Fibroblast of peridontal ligament (primary cell): ENCODE measurements around the gene CSRNP3.
A peak's percentile ranks its signal among the peaks of the same experiment; 100 is the strongest.
"Not testable (repeated sequence)": the region's sequence is repeated elsewhere in the genome, so short reads cannot be mapped to it uniquely, and the experiment has no call there.

Experiments used
- DNase-seq: peaks from one replicate; pipeline ENCODE4 v3.0.0-alpha.2; 2010; ENCODE audit errors: extremely low read depth

The CSRNP3 gene

DNA sequence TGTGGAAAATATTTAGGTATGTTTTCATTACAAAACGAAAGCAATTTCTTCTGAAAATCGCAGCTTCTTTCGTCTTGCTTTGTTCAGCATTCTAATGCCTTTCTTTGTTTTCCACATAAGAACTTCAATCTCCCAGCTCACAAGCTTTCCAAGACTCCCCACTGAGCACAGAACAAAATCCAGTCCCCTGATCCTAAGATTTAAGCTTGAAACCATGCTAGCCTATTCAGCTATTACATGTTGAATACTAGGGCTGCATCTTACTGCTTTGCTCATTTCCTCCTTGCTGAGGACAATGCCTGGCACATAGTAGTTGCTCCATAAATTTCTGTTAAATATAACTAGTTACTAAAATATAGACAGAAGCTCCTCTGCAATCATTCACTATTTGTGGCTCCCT lies 163.9 kb downstream of the CSRNP3 start:
- no peak for DNase-seq

DNA sequence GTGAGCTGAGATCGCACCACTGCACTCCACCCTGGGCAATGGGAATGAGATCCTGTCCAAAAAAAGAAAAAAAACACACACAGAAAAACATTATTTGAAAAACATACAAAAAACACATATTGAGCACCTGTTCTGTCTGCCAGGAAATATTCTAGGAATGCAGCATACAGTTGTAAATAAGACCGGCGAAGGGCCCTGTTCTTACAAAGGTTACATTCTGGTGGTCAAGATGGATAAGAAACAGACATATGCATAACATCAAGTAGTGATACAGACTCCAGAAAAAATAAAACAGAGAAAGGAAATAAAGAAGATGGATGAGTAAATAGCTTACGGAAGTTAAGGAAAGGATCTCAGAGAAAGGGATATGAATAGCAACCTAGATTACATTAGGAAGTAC lies 164.8 kb downstream of the CSRNP3 start:
- DNase-seq, result no peak

DNA sequence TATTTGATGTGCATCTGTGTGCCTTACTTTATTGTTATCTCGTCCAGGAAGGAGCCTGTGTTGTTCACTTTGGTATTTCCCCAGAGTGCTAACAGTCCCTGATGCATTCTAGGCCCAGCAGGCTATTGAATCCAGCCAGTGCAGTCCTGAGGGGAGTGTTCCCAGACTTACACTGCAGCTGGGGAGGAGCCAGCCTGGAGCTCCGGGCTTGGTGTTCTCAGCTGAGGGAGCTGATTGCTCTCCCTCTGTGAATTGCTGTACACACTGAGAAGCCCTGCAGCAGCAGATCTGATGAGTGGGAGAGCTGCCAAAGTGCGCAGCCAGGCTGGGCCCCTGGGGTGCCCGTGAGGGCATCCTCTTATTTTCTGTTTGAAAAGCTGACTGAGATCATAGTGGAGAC lies 165.4 kb downstream of the CSRNP3 start:
- peak; percentile 65 for DNase-seq

DNA sequence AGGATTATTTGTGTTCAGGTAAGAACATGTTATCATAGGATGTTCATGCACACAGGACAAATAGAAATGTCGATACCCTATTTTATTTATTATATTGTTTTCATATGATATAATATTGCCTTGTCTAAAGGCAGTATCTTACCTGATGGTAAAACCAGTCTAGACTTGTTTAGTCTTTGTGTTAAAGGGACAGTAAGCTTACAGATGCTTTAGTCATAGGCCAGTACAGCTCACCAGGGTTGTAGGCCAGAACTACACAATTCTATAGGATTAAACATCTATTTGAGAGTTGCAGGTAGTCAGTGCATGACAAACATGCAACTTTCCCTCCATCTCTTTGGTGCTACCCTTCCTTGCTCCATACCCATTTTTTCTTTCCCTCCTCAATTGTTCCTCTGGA lies 166.0 kb downstream of the CSRNP3 start:
- no peak for DNase-seq

DNA sequence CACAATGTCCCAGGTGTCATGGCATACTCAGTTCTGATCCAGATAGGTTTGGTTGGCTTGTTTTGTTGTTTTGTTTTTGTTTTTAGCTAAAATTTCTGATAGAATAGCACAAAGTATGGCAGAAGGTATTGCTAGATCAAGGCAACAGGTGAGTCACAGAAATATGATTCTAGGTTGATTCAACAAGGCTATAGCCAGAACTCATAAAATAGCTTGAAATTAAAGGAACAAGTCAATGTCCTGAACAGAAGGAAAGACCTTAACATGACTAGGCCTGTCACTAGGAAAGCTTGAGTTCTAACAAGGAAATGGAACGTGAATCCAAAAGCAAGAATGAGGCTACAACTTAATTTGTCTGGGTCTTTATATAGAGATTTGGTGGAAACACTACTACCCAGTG lies 167.5 kb downstream of the CSRNP3 start:
- no peak for DNase-seq

DNA sequence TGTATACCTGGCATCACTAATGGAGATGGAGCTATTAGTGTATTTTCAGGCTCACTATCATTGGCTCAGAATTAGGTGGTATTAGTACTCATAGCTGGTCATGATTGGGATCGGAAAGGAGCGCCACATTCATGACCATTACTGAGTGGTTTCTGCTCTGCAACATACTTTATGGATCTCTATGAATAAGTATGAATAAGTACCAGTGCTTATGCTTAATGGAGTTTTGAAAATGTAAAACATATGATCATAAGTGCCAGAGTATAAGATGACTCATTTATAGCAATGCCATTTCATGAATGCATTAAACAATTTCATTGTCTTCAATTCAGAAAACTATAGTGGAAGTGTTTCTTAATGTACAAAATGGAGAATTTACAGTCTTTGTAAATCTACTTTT lies 167.9 kb downstream of the CSRNP3 start:
- peak; percentile 23 for DNase-seq

DNA sequence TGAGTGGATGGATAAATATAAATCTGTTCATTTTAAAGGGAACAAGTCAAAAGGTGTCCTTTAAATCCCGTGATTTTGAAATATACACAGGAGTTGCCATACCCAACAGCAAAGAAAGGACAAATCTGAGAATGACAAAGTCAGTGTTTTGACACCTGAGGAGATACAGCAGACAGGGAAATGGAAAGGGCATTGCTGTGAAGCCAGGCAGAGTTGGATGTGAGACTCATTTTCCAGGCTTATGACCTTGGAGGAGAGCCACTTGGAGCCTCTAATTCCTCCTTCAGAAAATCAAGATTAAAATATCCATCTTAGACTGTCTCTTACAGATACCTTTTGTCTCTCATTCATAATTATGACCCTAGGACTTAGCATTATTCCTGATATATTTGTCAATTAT lies 170.0 kb downstream of the CSRNP3 start:
- no peak for DNase-seq

DNA sequence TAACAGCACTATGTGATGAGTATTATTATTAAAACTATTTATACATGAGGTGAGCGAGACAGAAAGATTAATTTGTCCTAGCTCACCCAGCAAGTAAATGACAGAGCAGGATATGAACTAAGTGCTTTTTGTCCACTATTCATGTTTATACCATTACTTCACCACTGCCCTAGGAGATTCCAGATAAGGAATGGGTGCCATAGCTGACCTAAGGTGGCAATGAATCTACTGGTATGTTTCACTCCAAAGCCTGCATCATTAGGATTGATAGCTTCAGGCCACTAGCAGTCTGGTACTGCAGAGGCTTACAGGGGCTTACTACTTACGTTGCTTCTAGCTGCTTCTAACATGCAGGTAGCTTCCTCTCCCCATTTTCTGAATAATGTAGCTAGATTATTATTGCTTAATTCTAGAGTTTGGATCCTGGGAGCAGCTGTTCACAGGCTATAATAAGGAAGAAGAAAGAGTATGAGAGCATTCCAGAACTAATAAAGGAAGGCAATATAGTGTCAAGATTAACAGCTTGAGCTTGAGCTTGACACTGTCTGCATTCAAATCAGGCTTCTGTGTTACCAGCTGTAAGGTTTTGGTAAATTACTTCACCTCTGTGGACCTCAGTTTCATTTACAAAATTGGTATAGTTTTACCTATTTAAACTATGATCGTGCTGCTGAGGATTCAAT lies 170.9 kb downstream of the CSRNP3 start:
- no peak for DNase-seq

DNA sequence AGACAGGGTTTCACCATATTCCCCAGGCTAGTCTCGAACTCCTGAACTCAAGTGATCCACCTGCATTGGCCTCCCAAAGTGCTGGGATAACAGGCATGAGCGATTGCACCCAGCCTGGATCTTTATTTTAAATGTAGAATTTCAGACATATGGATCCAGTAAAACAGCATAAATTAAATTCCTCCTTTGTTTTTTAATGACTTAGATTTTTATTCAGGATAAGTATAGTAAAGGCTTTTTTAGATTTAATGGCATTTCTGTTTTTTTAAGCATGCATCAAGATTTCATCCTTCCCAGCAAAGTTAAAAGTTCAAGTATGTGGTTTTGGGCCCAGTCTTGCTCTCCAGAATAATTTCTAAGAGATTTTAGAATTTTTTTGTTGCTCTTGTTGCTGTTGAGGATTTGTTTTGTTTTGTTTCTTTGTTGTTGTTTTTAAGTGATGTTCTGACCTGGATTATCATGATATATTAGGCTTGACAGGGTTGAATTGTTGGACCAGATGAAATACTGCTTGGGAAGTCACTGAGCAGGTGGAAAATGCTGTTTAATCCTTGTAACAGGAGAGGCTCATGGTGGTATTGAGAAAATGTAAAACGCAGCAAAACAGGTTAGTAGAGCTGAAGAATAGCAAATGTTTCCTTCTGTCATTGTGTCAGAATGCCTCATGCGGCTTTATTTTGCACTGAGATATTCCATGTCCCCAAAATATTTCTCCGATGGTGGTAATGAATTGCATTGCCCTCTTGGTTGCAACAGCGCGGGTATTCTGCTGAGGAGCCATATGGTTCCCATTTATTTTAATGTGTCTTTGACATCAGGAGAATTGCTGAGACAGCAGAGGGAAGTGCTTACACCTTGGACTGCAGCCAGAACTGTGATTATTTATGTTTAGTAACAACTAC lies 176.7 kb downstream of the CSRNP3 start:
- DNase-seq, result peak; percentile 61

DNA sequence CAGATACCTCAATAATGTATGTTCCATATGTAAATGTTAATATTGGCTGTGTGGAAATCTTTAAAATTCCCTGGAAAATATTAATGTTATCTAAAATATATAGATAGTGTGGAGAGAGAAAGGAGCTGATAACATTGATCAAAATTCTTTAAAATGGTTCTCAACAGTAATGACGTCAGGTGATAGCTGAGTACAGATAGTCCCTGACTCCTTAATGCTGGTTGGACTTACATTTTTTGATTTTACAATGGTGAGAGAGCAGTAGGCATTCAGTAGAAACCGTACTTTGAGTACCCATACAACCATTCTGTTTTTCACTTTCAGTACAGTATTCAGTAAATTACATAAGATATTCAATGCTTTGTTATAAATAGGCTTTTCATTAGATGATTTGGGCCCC lies 177.9 kb downstream of the CSRNP3 start:
- DNase-seq, result no peak

DNA sequence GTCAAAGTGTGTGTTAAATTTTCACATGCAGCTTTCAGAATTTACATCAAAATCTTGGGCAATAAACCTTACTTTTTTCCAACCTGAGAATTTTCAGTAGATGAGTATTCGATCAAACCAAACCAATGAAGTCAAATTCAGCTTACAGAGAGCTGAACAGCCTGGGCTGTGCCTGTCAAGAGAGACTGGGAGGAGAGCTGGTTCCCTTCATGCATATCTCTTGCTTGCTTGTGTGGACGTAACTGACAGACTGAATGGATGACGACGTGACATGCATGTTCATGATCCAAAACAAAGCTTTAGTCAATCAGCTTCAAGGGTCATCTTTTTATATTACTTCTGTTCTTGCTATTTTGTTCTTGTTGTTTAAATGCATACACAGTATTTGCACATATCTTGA lies 179.3 kb downstream of the CSRNP3 start:
- no peak for DNase-seq

DNA sequence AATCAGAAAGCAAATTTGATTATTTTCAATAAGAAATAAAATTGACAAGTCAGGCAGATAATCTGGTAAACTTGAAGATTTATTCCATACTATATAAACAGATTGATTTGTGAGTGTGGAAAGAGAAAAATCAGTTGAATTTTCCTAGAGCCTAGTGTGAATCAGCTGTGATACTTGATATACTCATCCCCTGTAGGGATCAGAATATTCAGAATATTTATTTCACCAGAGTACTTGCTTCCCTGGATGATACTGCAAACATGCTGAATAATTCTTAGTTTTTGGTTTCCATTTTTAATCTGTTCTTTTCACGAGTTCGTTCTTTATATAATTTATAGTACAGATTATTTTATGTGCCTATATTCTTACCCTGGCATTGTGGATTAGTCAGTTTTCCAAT lies 181.7 kb downstream of the CSRNP3 start:
- DNase-seq, result no peak

DNA sequence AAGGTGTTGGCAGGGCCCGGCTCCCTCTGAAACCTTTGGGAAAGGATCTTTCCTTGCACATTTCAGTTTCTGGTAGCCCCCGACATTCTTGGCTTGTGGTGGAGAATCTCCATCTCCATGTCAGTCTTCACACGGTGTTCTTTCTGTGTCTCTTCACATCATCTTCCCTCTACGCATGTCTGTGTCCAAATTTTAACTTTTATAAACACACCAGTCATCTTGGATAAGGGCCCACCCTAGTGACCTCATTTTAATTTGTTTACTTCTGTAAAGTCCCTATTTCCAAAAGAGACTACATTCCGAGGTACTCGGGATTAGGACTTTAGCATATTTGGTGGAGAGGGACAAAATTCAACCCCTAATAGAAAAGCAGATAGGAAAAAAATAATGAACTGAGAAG lies 186.2 kb downstream of the CSRNP3 start:
- peak; percentile 11 for DNase-seq

DNA sequence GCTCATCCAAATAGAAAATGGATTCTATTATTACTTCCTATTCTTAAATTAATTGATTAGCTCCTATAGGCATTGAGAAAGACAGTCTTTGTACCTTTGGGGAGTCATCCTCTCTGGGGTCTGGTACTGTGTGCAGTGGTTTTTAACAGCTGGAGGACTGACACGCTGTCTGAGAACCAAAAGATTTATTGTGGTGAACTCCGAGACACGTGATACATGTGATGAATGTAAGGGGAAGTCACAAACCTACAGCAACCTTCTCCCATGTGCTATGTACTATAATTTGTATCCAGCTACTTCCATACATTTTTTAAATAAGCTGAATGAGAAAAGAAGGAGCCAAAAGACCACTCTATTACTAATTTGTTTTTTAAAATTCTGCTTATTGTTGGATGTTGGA lies 190.9 kb downstream of the CSRNP3 start:
- no peak for DNase-seq

DNA sequence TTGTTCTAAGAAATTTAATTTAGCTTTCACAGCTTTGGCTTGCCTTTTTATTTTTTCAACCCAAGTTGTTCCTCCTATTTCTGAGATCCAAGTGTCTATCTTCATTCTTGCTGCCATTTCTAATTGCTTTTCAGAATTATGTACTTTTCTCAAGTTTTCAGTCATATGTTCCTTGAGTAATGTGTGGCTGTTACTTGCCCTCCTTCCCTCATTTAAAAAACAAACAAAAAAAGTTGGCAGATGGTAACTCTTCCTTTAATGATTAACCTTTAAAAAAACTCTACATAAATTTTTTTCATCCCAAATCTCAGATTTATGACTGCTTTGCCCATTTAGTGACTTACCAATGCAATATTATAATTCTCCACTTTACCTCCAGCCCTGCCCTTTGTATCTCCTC lies 193.2 kb downstream of the CSRNP3 start:
- no peak for DNase-seq

DNA sequence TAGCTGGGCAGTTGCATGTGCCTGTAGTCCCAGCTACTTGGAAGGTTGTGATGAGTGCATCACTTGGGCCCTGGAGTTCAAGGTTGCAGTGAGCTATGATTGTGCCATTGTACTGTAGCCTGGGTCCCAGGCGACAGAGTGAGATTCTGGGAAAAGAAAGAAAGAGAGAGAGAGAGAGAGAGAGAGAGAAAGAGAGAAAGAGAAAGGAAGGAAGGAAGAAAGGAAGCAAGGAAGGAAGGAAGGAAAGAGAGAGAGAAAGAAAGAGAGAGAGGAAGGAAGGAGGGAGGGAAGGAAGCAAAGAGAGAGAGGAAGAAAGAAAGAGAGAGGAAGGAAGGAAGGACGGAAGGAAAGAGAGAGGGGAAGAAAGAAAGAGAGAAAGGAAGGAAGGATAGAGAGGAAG lies 196.1 kb downstream of the CSRNP3 start:
- DNase-seq, result no peak

DNA sequence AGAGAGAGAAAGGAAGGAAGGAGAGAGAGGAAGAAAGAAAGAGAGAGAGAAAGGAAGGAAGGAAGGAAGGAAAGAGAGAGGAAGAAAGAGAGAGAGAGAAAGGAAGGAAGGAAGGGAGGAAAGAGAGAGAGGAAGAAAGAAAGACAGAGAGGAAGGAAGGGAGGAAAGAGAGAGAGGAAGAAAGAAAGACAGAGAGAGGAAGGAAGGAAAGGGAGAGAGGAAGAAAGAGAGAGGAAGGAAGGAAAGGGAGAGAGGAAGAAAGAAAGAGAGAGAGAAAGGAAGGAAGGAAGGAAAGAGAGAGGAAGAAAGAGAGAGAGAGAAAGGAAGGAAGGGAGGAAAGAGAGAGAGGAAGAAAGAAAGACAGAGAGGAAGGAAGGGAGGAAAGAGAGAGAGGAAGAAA lies 196.6 kb downstream of the CSRNP3 start:
- DNase-seq, result not testable (repeated sequence)

DNA sequence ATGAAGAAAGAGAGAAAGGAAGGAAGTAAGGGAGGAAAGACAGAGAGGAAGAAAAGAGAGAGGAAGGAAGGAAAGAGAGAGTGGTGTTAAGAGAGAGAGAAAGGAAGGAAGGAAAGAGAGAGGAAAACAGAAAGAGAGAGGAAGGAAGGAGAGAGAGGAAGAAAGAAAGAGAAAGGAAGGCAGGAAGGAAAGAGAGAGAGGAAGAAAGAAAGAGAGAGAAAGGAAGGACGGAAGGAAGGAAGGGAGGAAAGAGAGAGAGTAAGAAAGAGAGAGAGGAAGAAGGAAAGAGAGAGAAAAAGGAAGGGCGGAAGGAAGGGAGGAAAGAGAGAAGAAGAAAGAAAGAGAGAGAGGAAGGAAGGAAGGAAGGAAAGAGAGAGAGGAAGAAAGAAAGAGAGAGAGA lies 197.1 kb downstream of the CSRNP3 start:
- no peak for DNase-seq

DNA sequence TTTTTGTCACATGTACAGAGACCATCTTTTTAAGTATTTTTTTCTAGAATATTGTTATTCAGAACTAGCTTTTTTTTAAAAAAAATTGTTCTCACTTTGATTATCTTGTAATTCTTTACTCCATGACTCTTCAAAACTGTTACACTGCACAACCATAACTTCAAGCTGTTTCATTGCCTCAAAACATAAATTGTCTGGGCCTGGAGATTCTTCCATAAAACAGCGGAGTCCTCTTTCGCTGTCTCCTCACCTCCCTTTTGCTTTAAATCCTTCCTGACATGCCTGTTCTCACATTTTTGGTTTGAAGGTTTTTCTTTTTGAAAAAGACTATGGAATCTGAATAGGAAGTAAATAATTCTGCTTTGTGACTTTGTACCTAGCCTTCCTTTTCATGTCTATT lies 197.9 kb downstream of the CSRNP3 start:
- no peak for DNase-seq

DNA sequence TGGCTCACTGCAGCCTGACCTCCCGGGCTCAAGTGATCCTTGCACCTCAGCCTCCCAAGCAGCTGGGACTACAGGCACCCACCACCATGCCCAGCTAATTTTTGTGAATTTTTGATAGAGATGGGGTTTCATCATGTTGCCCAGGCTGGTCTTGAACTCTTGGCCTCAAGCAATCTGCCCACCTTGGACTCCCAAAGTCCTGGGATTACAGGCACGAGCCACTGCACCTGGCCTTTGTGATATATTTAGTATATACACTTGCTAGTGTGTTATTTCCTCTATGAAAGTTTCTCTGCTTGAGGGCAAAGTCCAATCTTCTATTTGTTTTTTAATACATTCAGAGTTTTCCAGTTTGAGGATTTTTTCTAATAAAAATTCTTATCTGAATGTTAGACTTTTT lies 205.3 kb downstream of the CSRNP3 start:
- no peak for DNase-seq

DNA sequence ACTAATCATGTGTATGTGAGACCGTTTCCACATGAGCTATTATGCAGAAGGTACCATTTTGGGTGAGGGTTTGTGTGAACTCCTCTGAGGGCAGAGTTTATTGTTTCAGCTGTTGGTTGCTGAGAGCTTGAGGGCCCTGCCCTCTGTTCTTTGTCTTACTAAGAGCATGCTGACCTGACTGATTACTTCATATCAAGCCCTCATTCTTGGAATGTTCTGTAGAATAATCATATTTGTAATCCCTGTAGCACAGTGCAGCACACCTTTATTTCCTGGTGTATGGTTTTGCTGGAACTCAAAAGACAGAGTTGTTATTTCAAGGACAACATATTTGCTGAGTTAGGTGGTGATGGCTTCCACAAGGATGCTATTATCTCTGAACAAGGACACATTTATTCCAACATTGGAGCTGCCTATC lies 206.1 kb downstream of the CSRNP3 start:
- no peak for DNase-seq

DNA sequence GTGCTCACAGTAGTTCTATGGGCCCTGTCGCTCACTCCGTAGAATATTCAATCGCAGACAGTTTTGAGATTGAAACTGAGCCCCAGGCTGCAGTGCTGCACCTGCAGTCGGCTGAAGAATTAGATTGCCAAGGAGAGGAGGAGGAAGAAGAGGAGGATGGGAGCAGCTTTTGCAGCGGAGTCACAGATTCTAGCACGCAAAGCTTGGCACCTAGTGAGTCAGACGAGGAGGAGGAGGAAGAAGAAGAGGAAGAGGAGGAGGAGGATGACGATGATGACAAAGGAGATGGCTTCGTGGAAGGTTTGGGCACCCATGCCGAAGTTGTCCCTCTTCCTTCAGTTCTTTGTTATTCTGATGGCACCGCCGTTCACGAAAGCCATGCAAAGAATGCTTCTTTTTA lies 209.4 kb downstream of the CSRNP3 start:
- DNase-seq, result no peak

DNA sequence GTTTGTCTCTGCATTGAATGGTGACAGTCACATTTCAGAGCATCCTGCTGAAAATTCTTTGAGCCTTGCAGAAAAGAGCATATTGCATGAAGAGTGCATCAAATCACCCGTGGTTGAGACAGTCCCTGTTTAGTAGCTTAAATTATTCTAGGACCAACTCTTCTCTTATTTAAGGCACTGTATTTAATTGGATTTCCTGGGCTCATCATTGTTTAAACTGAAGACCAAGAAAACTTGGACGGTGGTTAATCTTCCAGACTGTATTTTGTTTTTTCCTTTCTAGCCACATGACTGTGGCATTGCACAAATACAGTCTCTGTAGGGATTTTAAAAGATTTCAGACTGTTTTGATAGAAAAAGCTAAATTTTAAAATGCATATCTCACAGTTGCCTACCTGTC lies 210.1 kb downstream of the CSRNP3 start:
- no peak for DNase-seq
